ENCODE data around the gene CPPED1. TPM values are rescaled to one million over a fixed set of nuclear protein-coding genes. Genes with fewer than 3 reads are reported as not detected.

The CPPED1 gene
- total and polyA plus RNA-seq, 2 of the 4 experiments (the other 2 are of a cell fraction): 5.1 to 6.5 TPM

DNA sequence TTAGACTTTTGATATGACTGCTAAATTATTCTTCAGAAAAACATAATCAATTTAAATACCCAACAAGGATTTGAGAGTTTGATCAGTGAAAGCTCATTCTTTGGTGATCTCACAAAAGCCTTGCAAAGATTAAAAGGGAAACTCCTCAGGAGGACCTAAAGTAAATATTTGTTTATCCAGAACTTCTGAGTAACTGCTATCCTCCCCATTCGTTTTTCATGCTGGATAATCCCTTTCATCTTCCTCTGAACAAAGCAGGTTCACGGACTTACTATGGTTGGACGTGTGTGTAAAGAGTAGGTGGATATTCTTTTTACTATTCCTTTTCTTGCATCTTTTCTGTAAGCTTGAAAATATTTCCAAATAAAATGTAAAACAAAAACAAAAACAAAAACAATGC is 124.7 kb downstream of the CPPED1 start:
- TF ChIP-seq BHLHE40 (IDR thresholded peaks at IDR 0.05; ENCODE audit: low read depth, low read length) (no peak), RFX5 (IDR thresholded peaks at IDR 0.05; ENCODE audit: low read depth, low read length) (no peak), MAZ (IDR thresholded peaks at IDR 0.05; ENCODE audit: borderline replicate concordance, low read depth, low read length) (no peak), POLR2A (IDR thresholded peaks at IDR 0.05; ENCODE audit: low read depth, low read length) (no peak), NFE2L2 (IDR thresholded peaks at IDR 0.05; ENCODE audit: low read depth, low read length) (no peak), CHD1 (IDR thresholded peaks at IDR 0.05; ENCODE audit: low read depth, low read length) (no peak), USF2 (IDR thresholded peaks at IDR 0.05; ENCODE audit: low read depth, low read length) (no peak), RCOR1 (IDR thresholded peaks at IDR 0.05; ENCODE audit: insufficient replicate concordance, low read length) (no peak), MAFK (IDR thresholded peaks at IDR 0.05; ENCODE audit: low read depth, low read length) (no peak), RAD21 (IDR thresholded peaks at IDR 0.05; ENCODE audit: low read length) (no peak)
- dilution Hi-C loops (cut with HindIII; ENCODE audit: low sequenced_read_pairs, unreplicated experiment): no loop called here
- Histone ChIP-seq H3K14ac (replicated peaks; ENCODE audit: low read depth, low read length) (no peak overlapping the region), H2BK15ac (ENCODE audit: low read depth, low read length) (no peak overlapping the region), H3K4me1 (ENCODE audit: control insufficient read depth, insufficient read depth, low read length) (no peaks in the 10 kb centered on the region; the same call in 1 of the 2 replicates), H3K18ac (ENCODE audit: low read depth, low read length) (no peak overlapping the region), H3K36me3 (ENCODE audit: control insufficient read depth, insufficient read depth, low read length) (no peaks in the 10 kb centered on the region), H3K4me2 (ENCODE audit: low read depth, low read length) (no peak overlapping the region), H4K8ac (ENCODE audit: low read depth in 2 of 2, low read length in 2 of 2) (no peak overlapping the region), H3K4ac (ENCODE audit: low read depth, low read length) (no peak overlapping the region), H4K91ac (ENCODE audit: insufficient read depth, low read depth, low read length) (no peak overlapping the region), H2AK9ac (replicated peaks; ENCODE audit: low read depth, low read length, poor library complexity) (no peak overlapping the region), H3K79me1 (ENCODE audit: low read depth in 1 of 2, low read length in 2 of 2) (no peaks in the 10 kb centered on the region), H2BK120ac (ENCODE audit: low read depth, low read length) (no peak overlapping the region), H2BK20ac (ENCODE audit: low read depth, low read length) (no peak overlapping the region), H2BK5ac (ENCODE audit: low read depth, low read length, poor library complexity, severe bottlenecking) (no peak overlapping the region), H3K27me3 (ENCODE audit: control insufficient read depth, insufficient read depth, low read length) (no peaks in the 10 kb centered on the region), H4K20me1 (ENCODE audit: insufficient read depth, low read length) (no peaks in the 10 kb centered on the region), H3K4me3 (ENCODE audit: insufficient read depth, low read depth, low read length) (no peak overlapping the region), H4K5ac (ENCODE audit: low read depth, low read length) (no peak overlapping the region), H3K27ac (ENCODE audit: insufficient read depth, low read length) (no peak overlapping the region), H2AFZ (replicated peaks; ENCODE audit: low read length, poor library complexity) (no peak overlapping the region), H3K9ac (ENCODE audit: low read depth, low read length) (no peak overlapping the region), H3K9me3 (ENCODE audit: control insufficient read depth, insufficient read depth, low read length) (no peaks in the 10 kb centered on the region), H3K23ac (ENCODE audit: low read depth, low read length) (no peak overlapping the region), H3K9me1 (ENCODE audit: insufficient read depth, low read length) (0 out of 2 replicates have a peak, but pooled peaks cover 3% of the 10 kb centered on the region), H3K56ac (ENCODE audit: extremely low read depth, insufficient read depth, low read length) (no peak overlapping the region), H2AK5ac (ENCODE audit: low read depth, low read length) (no peak overlapping the region)
- WGBS, 2 experiments (ENCODE audit: extremely low coverage in 2 of 2, insufficient read length in 1 of 2): no CpG with 5 or more reads among the region's 3 CpGs
- ChIA-PET POLR2A (ENCODE audit: unreplicated experiment) (no interaction called here), CTCF (no interaction called here)
- DNase-seq (no peak), ATAC-seq (ENCODE audit: low read depth) (no peak)
- intact Hi-C loops (cut with micrococcal nuclease): loop anchor here (10.0 kb wide), 1 partner anchor 146 kb away; no protein-coding TSS in a partner anchor
- no TSS peak for BruUV-seq (replicated peaks)
- in situ Hi-C loops (cut with MboI; ENCODE audit: low sequenced_read_pairs): no loop called here

Data from IMR-90 (cell line).